Prostate gland (tissue), 2 donors: Measurements from ENCODE around the gene GSTK1.

ENCODE experiments used
- CTCF ChIP-seq, 4 experiments: fragments of 200-600 bp in 2 of 4; fragments of 450-650 bp in 2 of 4; sonication (generic) in 2 of 4; IDR thresholded peaks; 1 replicate in 3 of 4; 2 replicates in 1 of 4; pipeline ENCODE4 v1.5.1; 2016 to 2019; ENCODE audit warnings: antibody characterized with exemption in 4 of 4, mild to moderate bottlenecking in 2 of 4, moderate library complexity in 2 of 4
- POLR2A ChIP-seq: fragments of 450-650 bp; IDR thresholded peaks from one replicate; pipeline ENCODE4 v1.6.1; 2016; ENCODE audit warnings: antibody characterized with exemption, mild to moderate bottlenecking
- POLR2AphosphoS5 ChIP-seq: sonication (generic); formaldehyde crosslinking; IDR thresholded peaks from one replicate; pipeline ENCODE4 v1.6.1; 2017; ENCODE audit warnings: antibody characterized with exemption

- peak; percentile 83 for TF ChIP-seq POLR2A
- TF ChIP-seq POLR2AphosphoS5 = peak; percentile 81
- peak in 1 of 4 experiments; percentile 26 for TF ChIP-seq CTCF (IDR thresholded peaks at IDR 0.05)
These were observed at the start of gene GSTK1 for GRCh38 chr7:143263266-143264195.
